IMR-90 (cell line): Measurements from ENCODE around the gene SCN11A. TPM values are rescaled to one million over a fixed set of nuclear protein-coding genes. Genes with fewer than 3 reads are reported as not detected.

Experiments used
- ATAC-seq: fragments of 200-7000 bp; cut with Tn5 transposase; 2 replicates; pipeline ENCODE4 v1.9.1; 2020; ENCODE audit warnings: low read depth, mild to moderate bottlenecking, moderate library complexity
- BruUV-seq: library from RNA; stranded (reverse); fragments of 400-500 nt; replicated peaks from 2 replicates; lab custom pipeline; 2021; lab: Mats Ljungman, UMichigan
- CTCF ChIA-PET: fragments of 300-600 bp; formaldehyde crosslinking; extraction: SDS; loops from one replicate; lab custom pipeline; 2021; ENCODE audit warnings: antibody characterized with exemption; lab: Yijun Ruan, JAX
- POLR2A ChIA-PET: fragments of 300-600 bp; sonication (Branson Sonifier 250); formaldehyde crosslinking; loops from one replicate; lab custom pipeline; 2022; ENCODE audit warnings: antibody characterized with exemption; ENCODE audit not compliant: unreplicated experiment; lab: Charles Lee
- DNase-seq: peaks from one replicate; pipeline ENCODE4 v3.0.0; 2013
- H2AFZ ChIP-seq: replicated peaks from 2 replicates; pipeline ENCODE3; 2013; ENCODE audit warnings: low read length, mild to moderate bottlenecking; ENCODE audit not compliant: poor library complexity
- H2AK5ac ChIP-seq: 2 replicates; pipeline ENCODE4 v1.6.1; 2013; ENCODE audit warnings: low read depth, low read length, inconsistent platforms
- H2AK9ac ChIP-seq: replicated peaks from 2 replicates; pipeline ENCODE3; 2013; ENCODE audit warnings: mild to moderate bottlenecking, low read depth, low read length, moderate library complexity; ENCODE audit not compliant: poor library complexity
- H2BK120ac ChIP-seq: 2 replicates; pipeline ENCODE4 v1.6.1; 2013; ENCODE audit warnings: low read depth, low read length, inconsistent platforms
- H2BK15ac ChIP-seq: 3 replicates; pipeline ENCODE4 v1.6.1; 2013; ENCODE audit warnings: low read depth, low read length, inconsistent platforms
- H2BK20ac ChIP-seq: 2 replicates; pipeline ENCODE4 v1.6.1; 2013; ENCODE audit warnings: low read depth, mild to moderate bottlenecking, inconsistent platforms, low read length, moderate library complexity
- H2BK5ac ChIP-seq: 2 replicates; pipeline ENCODE4 v1.6.1; 2013; ENCODE audit warnings: mild to moderate bottlenecking, low read depth, low read length, inconsistent platforms; ENCODE audit not compliant: poor library complexity, severe bottlenecking
- H3K14ac ChIP-seq: replicated peaks from 2 replicates; pipeline ENCODE4 v1.6.1; 2013; ENCODE audit warnings: low read depth, low read length, inconsistent platforms
- H3K18ac ChIP-seq: 2 replicates; pipeline ENCODE4 v1.6.1; 2013; ENCODE audit warnings: low read depth, low read length, control low read depth
- H3K23ac ChIP-seq: 2 replicates; pipeline ENCODE4 v1.6.1; 2013; ENCODE audit warnings: low read depth, low read length, inconsistent platforms
- H3K27ac ChIP-seq: 2 replicates; pipeline ENCODE4 v1.5.1; 2013; ENCODE audit warnings: mild to moderate bottlenecking, control low read depth, low read length; ENCODE audit not compliant: insufficient read depth
- H3K27me3 ChIP-seq: 2 replicates; pipeline ENCODE4 v1.6.1; 2013; ENCODE audit warnings: low read length; ENCODE audit not compliant: control insufficient read depth, insufficient read depth
- H3K36me3 ChIP-seq: 2 replicates; pipeline ENCODE4 v1.6.1; 2013; ENCODE audit warnings: low read length, mixed read lengths; ENCODE audit not compliant: control insufficient read depth, insufficient read depth
- H3K4ac ChIP-seq: 2 replicates; pipeline ENCODE4 v1.6.1; 2013; ENCODE audit warnings: low read depth, low read length, inconsistent platforms
- H3K4me1 ChIP-seq: 2 replicates; pipeline ENCODE4 v1.6.1; 2013; ENCODE audit warnings: low read length, mixed read lengths; ENCODE audit not compliant: control insufficient read depth, insufficient read depth
- H3K4me2 ChIP-seq: 2 replicates; pipeline ENCODE4 v1.6.1; 2013; ENCODE audit warnings: low read depth, mild to moderate bottlenecking, control low read depth, low read length, moderate library complexity
- H3K4me3 ChIP-seq: 2 replicates; pipeline ENCODE4 v1.5.1; 2013; ENCODE audit warnings: low read depth, mild to moderate bottlenecking, control low read depth, low read length, moderate library complexity; ENCODE audit not compliant: insufficient read depth
- H3K56ac ChIP-seq: 2 replicates; pipeline ENCODE4 v1.6.1; 2013; ENCODE audit warnings: low read length, inconsistent platforms; ENCODE audit not compliant: insufficient read depth; ENCODE audit errors: extremely low read depth
- H3K79me1 ChIP-seq, 2 experiments: 2 replicates each; pipeline ENCODE4 v1.6.1; 2013; ENCODE audit warnings: low read length in 2 of 2, inconsistent platforms in 1 of 2, low read depth in 1 of 2
- H3K9ac ChIP-seq: 2 replicates; pipeline ENCODE4 v1.6.1; 2013; ENCODE audit warnings: low read depth, low read length, control low read depth
- H3K9me1 ChIP-seq: 2 replicates; pipeline ENCODE4 v1.6.1; 2013; ENCODE audit warnings: low read length, inconsistent platforms; ENCODE audit not compliant: insufficient read depth
- H3K9me3 ChIP-seq: 2 replicates; pipeline ENCODE4 v1.6.1; 2013; ENCODE audit warnings: low read length; ENCODE audit not compliant: control insufficient read depth, insufficient read depth
- H4K20me1 ChIP-seq: 2 replicates; pipeline ENCODE4 v1.6.1; 2013; ENCODE audit warnings: low read length, inconsistent platforms; ENCODE audit not compliant: insufficient read depth
- H4K5ac ChIP-seq: 2 replicates; pipeline ENCODE4 v1.6.1; 2013; ENCODE audit warnings: mild to moderate bottlenecking, low read depth, low read length, control low read depth
- H4K8ac ChIP-seq, 2 experiments: 2 replicates each; pipeline ENCODE4 v1.6.1; 2013; ENCODE audit warnings: low read depth in 2 of 2, low read length in 2 of 2, control low read depth in 1 of 2, inconsistent platforms in 1 of 2
- H4K91ac ChIP-seq: 2 replicates; pipeline ENCODE4 v1.6.1; 2013; ENCODE audit warnings: low read depth, low read length, inconsistent platforms; ENCODE audit not compliant: insufficient read depth
- CHD1 ChIP-seq: IDR thresholded peaks from 2 replicates; pipeline ENCODE4 v1.6.1; 2012; ENCODE audit warnings: low read depth, low read length, improper control_type of control experiment
- ELK1 ChIP-seq: fragments of 150-350 bp; IDR thresholded peaks from 2 replicates; pipeline ENCODE4 v1.6.1; 2016; ENCODE audit warnings: low read depth, mild to moderate bottlenecking, low read length, moderate library complexity, borderline replicate concordance
- FOS ChIP-seq: fragments of 150-350 bp; IDR thresholded peaks from 2 replicates; pipeline ENCODE4 v1.6.1; 2016; ENCODE audit warnings: low read depth, low read length
- MAFK ChIP-seq: IDR thresholded peaks from 2 replicates; pipeline ENCODE4 v1.6.1; 2012; ENCODE audit warnings: low read depth, low read length, improper control_type of control experiment
- MXI1 ChIP-seq: IDR thresholded peaks from 2 replicates; pipeline ENCODE4 v1.6.1; 2012; ENCODE audit warnings: low read depth, mild to moderate bottlenecking, low read length, moderate library complexity, borderline replicate concordance
- NFE2L2 ChIP-seq: fragments of 150-350 bp; IDR thresholded peaks from 2 replicates; pipeline ENCODE4 v1.6.1; 2016; ENCODE audit warnings: low read depth, mild to moderate bottlenecking, low read length
- RCOR1 ChIP-seq: IDR thresholded peaks from 2 replicates; pipeline ENCODE4 v1.6.1; 2012; ENCODE audit warnings: mild to moderate bottlenecking, low read length, improper control_type of control experiment; ENCODE audit not compliant: insufficient replicate concordance
- RFX5 ChIP-seq: IDR thresholded peaks from 2 replicates; pipeline ENCODE4 v1.8.0; 2012; ENCODE audit warnings: low read depth, mild to moderate bottlenecking, low read length, moderate library complexity
- dilution Hi-C: fragments of 300-500 bp; cut with HindIII; formaldehyde crosslinking; loops from one replicate; pipeline ENCODE4 v1.14.3; 2018; ENCODE audit warnings: low sequenced_read_pairs; ENCODE audit not compliant: unreplicated experiment
- in situ Hi-C: fragments of 300-500 bp; cut with MboI; formaldehyde crosslinking; loops from 3 replicates; pipeline ENCODE4 v1.14.3; 2019; ENCODE audit warnings: low sequenced_read_pairs, inconsistent platforms, mixed read lengths
- intact Hi-C: fragments of 100-400 bp; cut with micrococcal nuclease; formaldehyde crosslinking; loops from 2 replicates; pipeline ENCODE4 v1.10.0; 2022
- polyA plus RNA-seq, 3 experiments: library from polyadenylated mRNA; depleted of rRNA; stranded (reverse); fragments of >200 nt; gene quantifications; 2 replicates each; pipeline ENCODE4 v1.2.3, GENCODE V29; 2012; ENCODE audit warnings: low replicate concordance in 1 of 3
- total RNA-seq: library from RNA; depleted of rRNA; stranded (reverse); fragments of >200 nt; gene quantifications from 2 replicates; pipeline ENCODE4 v1.2.3, GENCODE V29; 2012

Gene SCN11A
- total and polyA plus RNA-seq, 2 of the 4 experiments (the other 2 are of a cell fraction), result under 0.01 to 0.02 TPM

GRCh38 chr3:39022286-39022630, 29.5 kb downstream of the SCN11A start:
- Histone ChIP-seq H3K4ac (no peak overlapping the region), H3K9me1 (no peaks in the 10 kb centered on the region), H2AK5ac (no peak overlapping the region), H3K18ac (no peak overlapping the region), H3K79me1 (no peaks in the 10 kb centered on the region), H3K9ac (no peak overlapping the region), H3K23ac (no peak overlapping the region), H3K27me3 (peaks cover 1% of the 10 kb centered on the region), H3K36me3 (no peaks in the 10 kb centered on the region), H2BK120ac (no peak overlapping the region), H2BK15ac (no peak overlapping the region), H2AK9ac (no peak overlapping the region), H2BK5ac (no peak overlapping the region), H2BK20ac (no peak overlapping the region), H3K4me1 (no peaks in the 10 kb centered on the region), H3K4me3 (no peak overlapping the region), H4K91ac (no peak overlapping the region), H3K4me2 (no peak overlapping the region), H3K9me3 (no peaks in the 10 kb centered on the region), H4K20me1 (no peaks in the 10 kb centered on the region), H3K14ac (no peak overlapping the region), H4K8ac (no peak overlapping the region), H3K27ac (no peak overlapping the region), H4K5ac (no peak overlapping the region), H3K56ac (no peak overlapping the region), H2AFZ (no peak overlapping the region)
- DNase-seq (no peak), ATAC-seq (no peak)
- in situ Hi-C loops (no loop called here), dilution Hi-C loops (no loop called here), intact Hi-C loops (no loop called here)
- TF ChIP-seq RCOR1, result no peak
- TF ChIP-seq ELK1, result no peak
- no peak for TF ChIP-seq NFE2L2
- TF ChIP-seq RFX5, result no peak
- no peak for TF ChIP-seq MXI1
- no peak for TF ChIP-seq CHD1
- TF ChIP-seq FOS, result no peak
- TF ChIP-seq MAFK, result no peak
- BruUV-seq, result no TSS peak
- POLR2A ChIA-PET, result no interaction called here
- CTCF ChIA-PET, result interaction anchor here (0.8 kb wide), 1 partner anchor 22 kb away, joined by 3 read pairs; no protein-coding TSS in a partner anchor
